Measurements from ENCODE around the gene ABHD2.
"Not testable (repeated sequence)": the region's sequence is repeated elsewhere in the genome, so short reads cannot be mapped to it uniquely, and the experiment has no call there.

ABHD2 gene

GRCh38 chr15:89243046-89243690 lies 154.9 kb downstream of the ABHD2 start:
- no peak for TF ChIP-seq CTCF (IDR thresholded peaks at IDR 0.05; ENCODE audit: low read depth, low read length)
- TF ChIP-seq POLR2A (IDR thresholded peaks at IDR 0.05; ENCODE audit: extremely low read depth, insufficient read length): no peak
- no peak for TF ChIP-seq MYC (IDR thresholded peaks at IDR 0.05; ENCODE audit: low read depth, low read length)
- TF ChIP-seq, protein P1, sequence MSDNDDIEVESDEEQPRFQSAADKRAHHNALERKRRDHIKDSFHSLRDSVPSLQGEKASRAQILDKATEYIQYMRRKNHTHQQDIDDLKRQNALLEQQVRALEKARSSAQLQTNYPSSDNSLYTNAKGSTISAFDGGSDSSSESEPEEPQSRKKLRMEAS (IDR thresholded peaks at IDR 0.05; ENCODE audit: low read depth, low read length): no peak
- DNase-seq (ENCODE audit: low read depth): no peak
- H3K4me3 ChIP-seq (ENCODE audit: low read depth, low read length): peak overlapping the region; percentile 97

- peak within 1 kb of the TSS; percentile 97 for H3K4me3 ChIP-seq (ENCODE audit: low read depth, low read length)
- TF ChIP-seq, protein P1 (IDR thresholded peaks at IDR 0.05; ENCODE audit: low read depth, low read length): peak; percentile 92
- peak; percentile 44 for TF ChIP-seq CTCF (IDR thresholded peaks at IDR 0.05; ENCODE audit: low read depth, low read length)
- TF ChIP-seq MYC (IDR thresholded peaks at IDR 0.05; ENCODE audit: low read depth, low read length): peak; percentile 96
- peak; percentile 82 for TF ChIP-seq POLR2A (IDR thresholded peaks at IDR 0.05; ENCODE audit: extremely low read depth, insufficient read length)
- peak; percentile 98 for DNase-seq (ENCODE audit: low read depth)
Observed at GRCh38 chr15:89243691-89244573, 155.7 kb downstream of the ABHD2 start, which contains the start of gene FANCI. Gene FANCI, plus strand, starts transcription at chr15:89243979. Its CDS starts 3,669 bp downstream, at chr15:89247648.

DNA sequence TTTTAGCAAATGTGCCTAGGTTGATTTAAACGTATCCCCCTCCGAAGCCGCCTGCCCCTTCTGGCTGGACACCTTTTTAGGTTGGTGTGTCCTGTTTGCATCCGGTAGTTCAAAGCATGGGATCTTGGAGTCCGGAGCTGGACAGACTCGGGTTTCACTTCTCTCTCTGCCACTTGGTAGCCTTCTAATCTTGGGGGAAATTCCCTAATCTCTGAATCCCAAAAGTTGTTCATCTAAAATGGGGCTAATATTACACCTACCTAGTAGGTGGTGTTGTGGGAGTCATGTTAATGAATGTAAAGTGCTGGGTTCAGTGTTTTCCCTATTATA lies 156.3 kb downstream of the ABHD2 start:
- peak overlapping the region; percentile 97 for H3K4me3 ChIP-seq (ENCODE audit: low read depth, low read length)
- DNase-seq (ENCODE audit: low read depth): no peak
- TF ChIP-seq MYC (IDR thresholded peaks at IDR 0.05; ENCODE audit: low read depth, low read length): no peak
- no peak for TF ChIP-seq POLR2A (IDR thresholded peaks at IDR 0.05; ENCODE audit: extremely low read depth, insufficient read length)
- TF ChIP-seq, protein P1 (IDR thresholded peaks at IDR 0.05; ENCODE audit: low read depth, low read length): no peak
- no peak for TF ChIP-seq CTCF (IDR thresholded peaks at IDR 0.05; ENCODE audit: low read depth, low read length)

- no peak for TF ChIP-seq CTCF (IDR thresholded peaks at IDR 0.05; ENCODE audit: low read depth, low read length)
- TF ChIP-seq, protein P1 (IDR thresholded peaks at IDR 0.05; ENCODE audit: low read depth, low read length): no peak
- no peak for TF ChIP-seq MYC (IDR thresholded peaks at IDR 0.05; ENCODE audit: low read depth, low read length)
- TF ChIP-seq POLR2A (IDR thresholded peaks at IDR 0.05; ENCODE audit: extremely low read depth, insufficient read length): no peak
- H3K4me3 ChIP-seq (ENCODE audit: low read depth, low read length): no peak overlapping the region
- no peak for DNase-seq (ENCODE audit: low read depth)
Observed at GRCh38 chr15:89247446-89247845, 159.2 kb downstream of the ABHD2 start.

DNA sequence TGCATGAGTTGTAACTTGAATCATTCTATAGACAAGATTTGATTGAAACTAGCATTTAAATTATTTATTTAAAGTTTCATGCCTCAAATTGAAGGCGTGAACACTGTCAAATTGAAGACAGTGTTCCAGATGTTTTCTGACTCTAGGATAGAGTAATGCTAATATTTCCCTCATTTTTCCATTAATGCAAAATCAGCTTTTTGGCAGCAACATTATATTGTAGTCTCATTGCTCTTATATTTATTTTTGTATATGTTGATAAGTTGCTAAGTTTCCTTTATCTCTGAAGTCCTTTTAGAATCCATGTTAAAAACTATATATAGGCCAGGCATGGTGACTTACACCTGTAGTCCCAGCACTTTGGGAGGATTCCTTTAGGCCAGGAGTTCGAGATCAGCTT lies 160.3 kb downstream of the ABHD2 start:
- no peak for DNase-seq (ENCODE audit: low read depth)
- no peak overlapping the region for H3K4me3 ChIP-seq (ENCODE audit: low read depth, low read length)
- TF ChIP-seq MYC (IDR thresholded peaks at IDR 0.05; ENCODE audit: low read depth, low read length): no peak

DNA sequence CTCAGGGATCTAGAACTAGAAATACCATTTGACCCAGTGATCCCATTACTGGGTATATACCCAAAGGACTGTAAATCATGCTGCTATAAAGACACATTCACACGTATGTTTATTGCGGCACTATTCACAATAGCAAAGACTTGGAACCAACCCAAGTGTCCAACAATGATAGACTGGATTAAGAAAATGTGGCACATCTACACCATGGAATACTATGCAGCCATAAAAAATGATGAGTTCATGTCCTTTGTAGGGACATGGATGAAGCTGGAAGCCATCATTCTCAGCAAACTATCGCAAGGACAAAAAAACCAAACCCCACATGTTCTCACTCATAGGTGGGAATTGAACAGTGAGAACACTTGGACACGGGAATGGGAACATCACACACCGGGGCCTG lies 161.9 kb downstream of the ABHD2 start:
- not testable (repeated sequence) for DNase-seq (ENCODE audit: low read depth); H3K4me3 ChIP-seq (ENCODE audit: low read depth, low read length)
